ENCODE data around the gene CD244. TPM values are rescaled to one million over a fixed set of nuclear protein-coding genes. Genes with fewer than 3 reads are reported as not detected.

The CD244 gene
- total RNA-seq, 2 experiments from 2014 or later = 1.9 to 2.1 TPM

DNA sequence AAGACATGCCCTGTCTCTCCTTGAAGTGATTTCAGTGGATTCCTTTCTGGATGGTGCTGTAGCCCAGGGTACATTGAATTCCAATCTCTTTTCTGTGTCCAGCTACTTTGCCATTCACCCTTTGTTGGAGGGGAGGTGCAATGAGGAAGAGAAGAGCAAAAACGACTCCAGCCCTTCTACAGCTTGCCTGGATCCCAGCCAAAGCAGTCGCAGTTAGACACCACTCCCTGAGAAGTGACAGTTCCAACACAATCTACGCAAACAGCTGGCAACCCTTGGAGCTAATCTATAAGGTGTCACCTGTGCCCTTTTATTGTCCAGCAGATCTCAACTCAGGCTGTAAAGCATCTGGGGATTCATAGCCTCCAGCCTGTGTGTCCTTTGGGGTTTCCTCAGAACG is 4.6 kb downstream of the CD244 start:
- CTCF ChIA-PET = interaction anchor here (1.4 to 1.7 kb wide), 2 partner anchors 20 to 23 kb away, joined by 4 to 5 read pairs; no protein-coding TSS in a partner anchor
- POLR2A ChIA-PET = no interaction called here

GRCh38 chr1:160855181-160855981 is 7.3 kb downstream of the CD244 start:
- ChIA-PET CTCF (interaction anchor here (0.8 to 2.7 kb wide), 5 partner anchors 18 to 96 kb away, joined by 3 to 15 read pairs (median 6); no protein-coding TSS in a partner anchor), POLR2A (no interaction called here)

- ChIA-PET CTCF (interaction anchor here (0.6 to 1.4 kb wide), 7 partner anchors 9 to 85 kb away, joined by 3 to 7 read pairs (median 3); partner anchors contain the start of gene CD244), POLR2A (interaction anchor here (0.7 to 1.1 kb wide), 2 partner anchors 15 kb away, joined by 3 to 10 read pairs; no protein-coding TSS in a partner anchor)
Observed at GRCh38 chr1:160853754-160854153, 8.9 kb downstream of the CD244 start.

- CTCF ChIA-PET = interaction anchor here (0.6 to 1.4 kb wide), 7 partner anchors 9 to 85 kb away, joined by 3 to 7 read pairs (median 3); partner anchors contain the start of gene CD244
- POLR2A ChIA-PET = interaction anchor here (0.5 to 1.1 kb wide), 3 partner anchors 14 to 928 kb away, joined by 3 to 10 read pairs (median 5); no protein-coding TSS in a partner anchor
Observed at GRCh38 chr1:160853014-160853413, 9.7 kb downstream of the CD244 start.

DNA sequence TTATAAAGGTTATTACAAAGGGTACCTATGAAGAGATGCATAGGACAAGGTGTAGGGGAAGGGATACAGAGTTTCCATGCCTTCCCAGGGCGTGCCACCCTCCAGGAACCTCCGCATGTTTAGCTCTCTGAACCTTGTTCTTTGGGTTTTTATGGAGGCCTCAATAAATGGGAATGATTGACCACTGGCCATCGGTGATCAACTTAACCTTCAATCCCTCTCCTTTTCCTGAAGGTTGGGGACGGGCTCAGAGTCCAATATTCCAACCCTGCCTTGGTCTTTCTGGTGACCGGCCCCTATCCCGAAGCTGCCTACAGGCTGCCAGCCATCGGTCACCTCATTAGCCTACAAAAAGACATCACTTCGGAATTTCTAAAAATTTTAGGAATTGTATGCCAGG is 11.7 kb downstream of the CD244 start:
- ChIA-PET POLR2A (no interaction called here), CTCF (interaction anchor here (0.9 to 1.0 kb wide), 2 partner anchors 9 to 13 kb away, joined by 3 read pairs; no protein-coding TSS in a partner anchor)

GRCh38 chr1:160850541-160850940 is 12.1 kb downstream of the CD244 start:
- ChIA-PET POLR2A (no interaction called here), CTCF (interaction anchor here (0.7 to 1.0 kb wide), 3 partner anchors 8 to 38 kb away, joined by 3 read pairs; no protein-coding TSS in a partner anchor)

DNA sequence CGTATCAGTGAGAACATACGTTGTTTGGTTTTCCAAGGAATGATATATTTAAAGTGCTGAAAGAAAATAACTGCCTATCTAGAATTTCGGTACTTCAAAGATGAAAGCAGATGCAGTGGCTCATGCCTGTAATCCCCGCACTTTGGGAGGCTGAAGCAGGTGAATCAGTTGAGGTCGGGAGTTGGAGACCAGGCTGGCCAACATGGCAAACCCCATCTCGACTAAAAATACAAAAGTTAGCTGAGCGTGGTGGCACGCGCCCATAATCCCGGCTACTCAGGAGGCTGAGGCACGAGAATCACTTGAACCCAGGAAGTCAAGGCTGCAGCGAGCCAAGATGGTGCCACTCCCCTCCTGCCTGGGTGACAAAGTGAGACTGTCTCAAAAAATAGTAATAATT is 16.4 kb downstream of the CD244 start:
- ChIA-PET POLR2A (no interaction called here), CTCF (no interaction called here)

DNA sequence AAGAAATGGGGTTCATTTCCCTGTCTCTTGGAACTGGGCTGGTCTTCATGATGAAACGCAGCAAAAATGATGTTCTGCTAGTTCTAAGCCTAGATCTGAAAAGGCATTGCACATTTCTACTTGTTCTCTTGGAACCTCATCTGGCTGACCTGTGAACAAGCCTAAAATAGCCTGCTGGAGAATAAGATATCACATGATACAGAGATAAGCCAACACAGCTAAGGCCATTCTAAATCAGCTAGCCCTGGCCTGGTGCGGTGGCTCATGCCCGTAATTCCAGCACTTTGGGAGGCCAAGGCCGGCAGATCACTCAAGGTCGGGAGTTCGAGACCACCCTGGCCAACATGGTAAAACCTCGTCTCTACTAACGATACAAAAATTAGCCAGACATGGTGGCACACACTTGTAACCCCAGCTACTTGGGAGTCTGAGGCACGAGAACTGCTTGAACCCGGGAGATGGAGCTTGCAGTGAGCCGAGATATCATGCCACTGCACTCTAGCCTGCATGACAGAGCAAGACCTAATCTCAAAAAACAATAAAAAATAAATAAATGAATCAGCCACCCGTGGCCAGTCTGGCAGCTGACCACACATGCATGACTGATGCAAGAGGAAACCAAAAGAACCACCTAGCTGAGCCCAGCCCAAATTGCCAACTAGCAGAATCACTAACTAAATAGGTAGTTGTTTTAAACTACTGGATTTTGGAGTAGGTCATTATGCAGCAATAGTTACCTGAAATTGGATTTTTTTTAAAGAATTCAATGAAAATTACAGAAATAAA is 18.0 kb downstream of the CD244 start:
- POLR2A ChIA-PET = no interaction called here
- CTCF ChIA-PET = interaction anchor here (0.6 to 1.4 kb wide), 4 partner anchors 9 to 222 kb away, joined by 3 to 6 read pairs (median 4); no protein-coding TSS in a partner anchor

DNA sequence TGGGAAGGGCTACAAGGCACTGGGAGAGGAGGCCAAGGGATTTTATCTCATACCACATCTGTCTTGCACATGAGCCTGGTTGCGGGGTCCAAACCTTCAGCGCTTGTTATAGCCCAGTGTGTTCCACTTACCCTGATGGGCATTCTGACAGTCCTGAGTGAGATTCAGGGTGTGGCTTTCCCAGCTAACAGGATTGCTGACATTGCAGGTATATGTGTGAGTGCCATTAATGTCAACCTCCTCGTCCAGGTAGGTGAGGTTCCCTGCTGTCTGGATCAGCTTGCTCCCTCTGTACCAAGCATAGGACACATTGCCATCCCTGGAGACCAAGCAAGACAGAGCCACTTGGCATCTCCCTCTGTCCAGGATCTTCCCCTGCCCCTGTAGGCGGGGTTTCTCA is 21.6 kb downstream of the CD244 start:
- POLR2A ChIA-PET = no interaction called here

GRCh38 chr1:160839746-160840145 is 22.9 kb downstream of the CD244 start:
- ChIA-PET POLR2A (interaction anchor here (1.6 kb wide), 1 partner anchor 13 kb away, joined by 3 read pairs; no protein-coding TSS in a partner anchor), CTCF (interaction anchor here (1.4 to 8.5 kb wide), 2 partner anchors 14 to 113 kb away, joined by 4 to 113 read pairs; partner anchors contain the start of gene ITLN2)

More for the DNA sequence above, 21.6 kb downstream of the CD244 start:
- CTCF ChIA-PET = interaction anchor here (0.6 to 8.5 kb wide), 4 partner anchors 37 to 112 kb away, joined by 3 to 113 read pairs (median 6); partner anchors contain the start of gene ITLN2

DNA sequence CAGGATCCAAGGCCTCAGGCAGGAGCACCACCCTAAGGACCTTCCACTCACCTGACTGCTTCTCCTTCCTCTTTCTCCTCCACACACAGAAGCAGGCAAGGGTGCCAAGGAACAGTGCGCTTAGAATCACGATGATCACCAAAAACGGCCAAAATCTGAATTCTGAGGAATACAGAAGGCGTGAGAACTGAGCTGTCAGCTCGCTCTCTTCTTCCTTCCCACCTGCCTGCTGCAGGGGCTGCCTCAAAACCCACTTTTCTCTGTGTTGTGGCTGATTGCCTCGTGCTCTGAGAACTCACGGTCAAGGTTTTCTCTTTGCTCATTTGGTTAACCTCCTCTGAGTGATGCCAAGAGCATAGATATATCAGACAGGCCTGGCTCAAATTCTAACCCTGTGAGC is 23.8 kb downstream of the CD244 start:
- ChIA-PET POLR2A (interaction anchor here (1.2 to 1.6 kb wide), 2 partner anchors 14 to 24 kb away, joined by 3 to 4 read pairs; partner anchors contain the start of gene CD244), CTCF (interaction anchor here (1.0 to 8.5 kb wide), 6 partner anchors 14 to 114 kb away, joined by 3 to 113 read pairs (median 12); partner anchors contain the start of gene ITLN2)

DNA sequence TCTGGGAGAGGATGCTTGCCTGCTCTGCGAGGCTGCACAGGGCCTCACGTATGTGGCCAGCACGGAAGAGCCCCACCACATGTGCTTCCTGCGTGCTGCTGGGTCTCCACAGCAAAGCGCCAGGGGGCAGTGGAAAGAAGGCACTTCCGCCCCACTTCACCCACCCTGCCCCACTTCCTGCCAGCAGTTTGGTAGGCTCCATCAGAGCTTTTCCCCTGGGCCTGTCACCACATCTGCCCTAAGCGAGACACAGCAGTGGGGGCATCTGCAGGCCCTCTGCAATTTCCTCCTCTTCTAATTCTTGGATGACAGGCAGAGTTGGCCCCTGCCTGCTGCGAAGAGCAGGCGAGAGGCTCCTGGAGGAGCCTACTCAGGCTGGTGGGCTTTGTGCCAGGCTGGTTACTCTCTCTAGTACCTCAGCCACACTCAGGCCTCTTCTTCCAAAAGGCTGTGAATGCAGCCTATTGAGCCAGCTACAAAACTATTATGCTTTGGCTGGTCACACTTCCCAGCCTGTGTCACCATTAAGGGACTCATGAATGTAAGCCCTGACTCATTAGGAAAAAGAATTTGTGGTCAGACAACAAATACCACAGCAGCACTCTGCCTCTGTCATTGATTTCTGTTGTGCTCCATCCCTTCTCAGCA is 25.0 kb downstream of the CD244 start:
- CTCF ChIA-PET = interaction anchor here (0.6 to 8.5 kb wide), 26 partner anchors 11 to 263 kb away, joined by 3 to 113 read pairs (median 4); partner anchors contain the start of genes CD244, ITLN2 and TSTD1
- POLR2A ChIA-PET = interaction anchor here (0.6 to 1.9 kb wide), 4 partner anchors 41 to 180 kb away, joined by 3 to 6 read pairs (median 3); partner anchors contain the start of gene LY9

- ChIA-PET POLR2A (interaction anchor here (0.6 to 1.9 kb wide), 4 partner anchors 41 to 181 kb away, joined by 3 to 6 read pairs (median 3); partner anchors contain the start of gene LY9), CTCF (interaction anchor here (0.6 to 8.5 kb wide), 27 partner anchors 11 to 264 kb away, joined by 3 to 113 read pairs (median 5); partner anchors contain the start of genes CD244, ITLN2 and TSTD1)
Observed at GRCh38 chr1:160836981-160837557, 25.6 kb downstream of the CD244 start.

DNA sequence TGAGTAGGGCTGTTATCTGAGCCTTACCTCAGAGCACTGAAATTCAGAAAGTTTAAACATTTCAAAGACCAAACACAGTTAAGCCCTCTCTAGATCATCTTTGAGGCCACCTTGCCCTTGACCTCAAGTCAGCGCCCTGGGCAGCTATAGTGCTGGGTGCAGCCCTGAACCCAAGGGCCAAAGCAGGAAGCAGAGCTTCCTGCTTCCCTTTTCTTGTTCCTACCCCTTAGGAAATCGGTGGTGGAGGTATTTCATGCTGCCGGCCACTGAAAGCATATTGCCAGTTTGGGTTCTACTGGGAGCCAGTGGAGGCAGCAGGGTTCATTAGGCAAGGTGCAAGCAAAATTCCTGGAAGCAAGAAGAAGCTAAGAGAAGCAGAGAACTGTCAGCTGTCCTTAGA is 26.1 kb downstream of the CD244 start:
- POLR2A ChIA-PET = interaction anchor here (1.9 kb wide), 1 partner anchor 40 kb away, joined by 6 read pairs; the partner anchor contains the start of gene LY9

DNA sequence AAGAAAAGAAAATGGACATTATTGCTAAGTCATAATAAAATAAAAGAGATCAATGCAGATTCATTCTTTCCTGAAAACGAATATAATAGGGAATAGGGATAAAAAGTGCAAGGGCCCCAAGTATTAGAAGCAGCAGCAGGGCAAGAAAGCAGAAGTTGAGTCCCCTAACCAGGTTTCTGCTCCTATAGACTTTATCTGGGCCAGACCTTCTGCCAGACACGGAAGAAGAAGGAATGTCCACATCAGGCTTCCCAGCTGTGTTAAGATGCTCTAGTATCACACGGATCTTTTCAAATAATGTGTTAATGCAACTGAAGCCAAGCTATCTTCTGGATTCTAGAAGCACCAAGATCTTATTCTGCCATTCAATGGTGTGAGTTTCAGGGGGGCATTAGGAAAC is 26.9 kb downstream of the CD244 start:
- POLR2A ChIA-PET = no interaction called here
- CTCF ChIA-PET = interaction anchor here (0.5 to 8.5 kb wide), 14 partner anchors 13 to 155 kb away, joined by 3 to 113 read pairs (median 5); partner anchors contain the start of genes CD244 and ITLN2

More for the DNA sequence above, 26.1 kb downstream of the CD244 start:
- CTCF ChIA-PET = interaction anchor here (0.5 to 8.5 kb wide), 21 partner anchors 10 to 202 kb away, joined by 3 to 113 read pairs (median 5); partner anchors contain the start of genes CD244 and ITLN2

DNA sequence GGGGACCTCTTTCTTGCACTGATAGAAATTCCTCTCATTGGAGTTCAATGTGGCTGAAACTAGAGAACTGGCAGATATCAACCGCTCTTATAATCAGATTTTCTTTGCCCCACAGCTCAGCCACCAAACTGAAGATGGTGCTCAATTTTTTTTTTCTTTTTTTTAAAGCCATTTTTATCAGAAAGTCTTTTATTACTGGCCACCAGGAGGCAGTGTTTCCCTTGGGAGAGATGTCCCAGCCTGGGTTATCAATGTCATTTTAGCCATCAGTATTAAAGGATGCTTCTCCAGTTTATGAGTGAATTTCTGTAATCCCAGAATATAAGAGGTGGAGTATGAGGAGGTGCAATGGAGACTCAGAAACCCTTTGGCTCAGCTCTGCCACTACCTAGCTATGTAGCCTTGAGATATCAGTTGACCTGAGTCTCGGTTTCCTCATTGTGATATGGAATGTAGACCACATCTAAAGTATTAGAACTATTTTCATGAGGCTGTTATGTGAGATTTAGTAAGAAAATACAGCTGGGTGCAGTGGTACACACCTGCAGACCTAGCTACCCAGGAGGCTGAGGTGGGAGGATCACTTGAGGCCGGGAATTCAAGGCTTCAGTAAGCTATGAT is 27.6 kb downstream of the CD244 start:
- ChIA-PET POLR2A (no interaction called here), CTCF (interaction anchor here (0.6 to 8.5 kb wide), 19 partner anchors 14 to 167 kb away, joined by 3 to 113 read pairs (median 4); partner anchors contain the start of genes CD244 and ITLN2)
